Measurements from ENCODE around the gene UNK.
A peak's percentile ranks its signal among the peaks of the same experiment; 100 is the strongest.

The UNK gene

DNA sequence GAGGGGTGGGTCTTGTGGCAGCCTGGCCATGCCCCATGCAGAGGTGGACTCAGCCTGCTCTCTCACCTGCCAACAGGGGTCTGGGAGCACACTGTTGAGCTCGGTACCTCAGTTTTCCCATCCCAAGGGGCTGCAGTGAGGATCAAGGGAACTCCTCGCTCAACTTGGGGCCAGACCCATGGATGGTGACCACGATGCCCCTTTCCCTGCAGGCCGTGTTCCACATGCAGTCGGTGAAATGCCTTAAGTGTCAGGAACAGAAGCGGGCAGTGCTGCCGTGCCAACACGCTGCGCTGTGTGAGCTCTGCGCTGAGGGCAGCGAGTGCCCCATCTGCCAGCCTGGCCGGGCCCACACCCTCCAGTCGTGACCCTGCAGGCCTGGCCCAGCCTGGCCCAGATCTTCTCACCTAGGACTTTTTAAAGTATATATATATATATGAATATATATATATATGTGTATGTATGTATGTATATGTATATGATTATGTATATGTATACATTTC lies 39.5 kb downstream of the UNK start:
- DNase-seq (ENCODE audit: insufficient read length, low spot score) (no peak), FAIRE-seq (no peak)
- TF ChIP-seq, protein P1, sequence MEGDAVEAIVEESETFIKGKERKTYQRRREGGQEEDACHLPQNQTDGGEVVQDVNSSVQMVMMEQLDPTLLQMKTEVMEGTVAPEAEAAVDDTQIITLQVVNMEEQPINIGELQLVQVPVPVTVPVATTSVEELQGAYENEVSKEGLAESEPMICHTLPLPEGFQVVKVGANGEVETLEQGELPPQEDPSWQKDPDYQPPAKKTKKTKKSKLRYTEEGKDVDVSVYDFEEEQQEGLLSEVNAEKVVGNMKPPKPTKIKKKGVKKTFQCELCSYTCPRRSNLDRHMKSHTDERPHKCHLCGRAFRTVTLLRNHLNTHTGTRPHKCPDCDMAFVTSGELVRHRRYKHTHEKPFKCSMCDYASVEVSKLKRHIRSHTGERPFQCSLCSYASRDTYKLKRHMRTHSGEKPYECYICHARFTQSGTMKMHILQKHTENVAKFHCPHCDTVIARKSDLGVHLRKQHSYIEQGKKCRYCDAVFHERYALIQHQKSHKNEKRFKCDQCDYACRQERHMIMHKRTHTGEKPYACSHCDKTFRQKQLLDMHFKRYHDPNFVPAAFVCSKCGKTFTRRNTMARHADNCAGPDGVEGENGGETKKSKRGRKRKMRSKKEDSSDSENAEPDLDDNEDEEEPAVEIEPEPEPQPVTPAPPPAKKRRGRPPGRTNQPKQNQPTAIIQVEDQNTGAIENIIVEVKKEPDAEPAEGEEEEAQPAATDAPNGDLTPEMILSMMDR (IDR thresholded peaks at IDR 0.05; ENCODE audit: insufficient read depth, missing control alignments), result no peak

- DNase-seq (ENCODE audit: insufficient read length, low spot score) (no peak), FAIRE-seq (no peak)
- TF ChIP-seq, protein P1 (IDR thresholded peaks at IDR 0.05; ENCODE audit: insufficient read depth, missing control alignments), result no peak
Measured at GRCh38 chr17:75824666-75825065, 40.1 kb downstream of the UNK start.

GRCh38 chr17:75825149-75825552 lies 40.5 kb downstream of the UNK start:
- DNase-seq (ENCODE audit: insufficient read length, low spot score) (no peak), FAIRE-seq (no peak)
- TF ChIP-seq, protein P1 (IDR thresholded peaks at IDR 0.05; ENCODE audit: insufficient read depth, missing control alignments), result no peak

GRCh38 chr17:75825748-75826370 lies 41.3 kb downstream of the UNK start:
- TF ChIP-seq, protein P1 (IDR thresholded peaks at IDR 0.05; ENCODE audit: insufficient read depth, missing control alignments), result no peak
- no peak for FAIRE-seq
- no peak for DNase-seq (ENCODE audit: insufficient read length, low spot score)

GRCh38 chr17:75826561-75827307 lies 42.1 kb downstream of the UNK start:
- FAIRE-seq (no peak), DNase-seq (ENCODE audit: insufficient read length, low spot score) (no peak)
- TF ChIP-seq, protein P1 (IDR thresholded peaks at IDR 0.05; ENCODE audit: insufficient read depth, missing control alignments), result no peak

GRCh38 chr17:75827308-75828075 lies 42.9 kb downstream of the UNK start:
- FAIRE-seq, result no peak
- peak; percentile 99 for DNase-seq (ENCODE audit: insufficient read length, low spot score)
- TF ChIP-seq, protein P1 (IDR thresholded peaks at IDR 0.05; ENCODE audit: insufficient read depth, missing control alignments), result peak; percentile 92

Data from D721Med (cell line).